GM20431 (cell line): Measurements from ENCODE around the gene IFITM2.

Experiments
- in situ Hi-C: fragments of 300-500 bp; cut with MseI, MboI; formaldehyde crosslinking; loops from one replicate; pipeline ENCODE4 v1.15.0; 2020; ENCODE audit warnings: low sequenced_read_pairs; ENCODE audit not compliant: unreplicated experiment

Gene IFITM2

DNA sequence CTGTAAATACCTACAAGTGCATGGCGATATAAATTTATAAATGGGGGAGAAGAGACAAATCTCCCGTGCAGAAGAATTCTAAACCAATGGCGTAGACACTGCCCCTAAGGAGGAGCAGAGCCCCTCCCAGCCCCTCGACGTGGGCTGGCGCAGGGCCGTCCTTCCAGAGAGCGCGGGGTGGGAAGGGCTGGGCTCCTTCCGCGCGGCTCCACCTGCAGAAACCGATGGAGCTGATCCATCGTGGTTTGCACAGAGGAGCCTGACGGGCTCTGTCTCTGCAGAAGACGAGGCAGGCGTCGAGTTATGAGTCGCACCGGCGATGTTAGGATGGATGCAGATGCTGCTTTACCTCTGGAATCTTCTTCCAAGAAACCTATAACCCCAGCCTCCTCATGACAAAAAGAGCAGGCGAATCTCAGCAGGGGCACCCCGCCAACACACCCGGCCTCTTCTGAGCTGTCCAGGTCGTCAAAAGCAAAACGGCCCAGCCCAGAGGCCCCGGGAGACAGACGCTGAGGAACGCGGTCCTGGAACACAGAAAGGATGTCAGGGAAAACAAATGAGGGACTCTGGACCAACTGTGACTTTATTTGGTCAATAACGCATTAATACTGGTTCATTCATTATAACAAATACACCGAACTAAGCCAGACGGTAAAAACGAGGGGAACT, 50.6 kb downstream of the IFITM2 start:
- in situ Hi-C loops: no loop called here
